NCI-H1092 (cell line): ENCODE results near the gene KIAA0825.

Source experiments
- DNase-seq: peaks from one replicate; lab custom pipeline; 2025; lab: John Stamatoyannopoulos, UW

KIAA0825 gene, protein sequence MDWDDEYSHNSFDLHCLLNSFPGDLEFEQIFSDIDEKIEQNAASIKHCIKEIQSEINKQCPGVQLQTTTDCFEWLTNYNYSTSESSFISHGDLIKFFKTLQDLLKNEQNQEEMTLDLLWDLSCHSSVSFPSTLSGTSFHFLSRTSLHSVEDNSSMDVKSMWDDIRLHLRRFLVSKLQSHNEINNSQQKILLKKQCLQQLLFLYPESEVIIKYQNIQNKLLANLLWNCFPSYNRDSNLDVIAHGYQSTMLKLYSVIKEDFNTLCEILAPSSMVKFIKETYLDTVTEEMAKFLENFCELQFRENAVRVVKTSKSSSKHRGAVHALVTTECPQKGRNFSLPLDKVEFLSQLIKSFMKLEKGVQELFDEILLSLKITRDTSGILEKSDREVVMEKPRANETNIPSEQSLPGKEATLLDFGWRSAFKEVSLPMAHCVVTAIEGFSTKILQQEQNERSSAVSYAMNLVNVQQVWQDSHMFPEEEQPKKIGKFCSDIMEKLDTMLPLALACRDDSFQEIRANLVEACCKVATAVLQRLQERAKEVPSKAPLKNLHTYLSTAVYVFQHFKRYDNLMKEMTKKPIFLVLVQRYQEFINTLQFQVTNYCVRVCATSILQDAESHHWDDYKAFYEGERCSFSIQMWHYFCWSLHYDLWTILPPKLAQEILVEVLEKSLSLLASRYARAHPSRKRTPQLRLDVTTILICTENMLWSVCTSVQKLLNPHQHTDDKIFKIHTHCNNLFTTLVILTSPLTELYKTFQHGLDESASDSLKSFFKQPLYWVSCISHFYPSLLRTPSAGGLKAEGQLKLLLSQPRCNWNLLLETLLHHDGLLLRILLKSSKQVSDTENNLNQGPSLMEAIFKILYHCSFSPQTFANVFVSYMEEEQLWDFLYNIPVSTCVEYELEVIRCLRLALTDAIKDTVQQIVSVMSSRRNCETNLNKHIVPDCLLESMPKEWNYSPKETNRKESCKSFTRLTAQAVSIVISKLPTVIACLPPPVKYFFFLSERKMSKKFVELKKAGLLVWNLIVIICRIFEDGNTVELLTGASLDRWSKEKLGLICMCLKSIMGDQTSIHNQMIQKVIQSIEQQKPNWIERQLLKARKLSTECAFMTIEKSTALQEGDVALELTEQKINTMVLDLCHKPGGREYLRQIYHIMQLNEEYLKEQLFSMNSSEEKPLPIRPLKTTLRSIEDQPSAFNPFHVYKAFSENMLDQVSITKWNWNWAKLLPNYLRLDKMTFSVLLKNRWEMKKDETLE (N-terminal part only)

DNA sequence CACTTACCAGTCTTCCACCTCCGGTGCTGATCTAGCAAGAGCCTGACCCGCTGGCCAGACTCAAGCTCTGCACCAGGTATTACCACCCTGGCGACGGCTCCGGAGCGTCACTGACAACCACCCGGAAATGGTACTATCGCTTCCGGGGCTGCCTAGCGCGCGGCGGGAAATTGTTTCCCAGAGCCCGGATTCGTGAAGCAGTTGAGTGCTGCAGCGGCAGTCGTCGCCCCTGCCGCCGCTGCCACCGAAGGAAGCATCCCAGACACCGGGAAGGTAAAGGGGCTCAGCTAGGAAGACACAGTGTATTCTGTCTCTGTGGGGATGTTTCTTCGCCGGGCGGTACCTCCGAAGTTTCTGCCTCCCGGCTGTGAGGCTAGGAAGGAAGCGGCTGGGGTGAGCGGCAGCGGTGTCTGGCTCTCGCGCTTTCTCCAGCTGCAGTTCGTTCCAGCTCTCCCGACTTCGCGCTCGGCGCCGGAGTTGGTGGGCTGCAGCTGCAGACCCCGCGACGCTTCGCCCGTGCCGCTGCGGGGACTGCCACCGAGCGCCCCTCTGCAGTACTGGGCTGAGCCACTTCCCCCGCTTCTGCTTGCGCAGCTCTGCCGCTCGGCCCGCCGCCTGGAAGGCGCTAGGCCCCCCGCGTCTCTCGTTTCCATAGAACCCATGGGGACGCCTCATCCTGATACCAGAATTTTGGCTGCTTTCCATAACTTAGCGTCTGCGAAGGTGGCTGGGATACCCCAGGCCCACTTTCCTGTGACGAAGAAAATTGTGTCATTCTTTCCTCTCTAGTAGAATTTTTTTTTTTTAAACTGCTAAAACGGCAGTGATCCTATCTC, at the start of gene KIAA0825, which contains the start of gene SLF1:
Gene KIAA0825 (minus strand): TSS at position 112 of the 836 bp plus-strand sequence. CDS start 81,478 bp downstream, outside the sequence.
Gene SLF1 (plus strand): TSS at position 177 of the 836 bp plus-strand sequence. CDS start 10,142 bp downstream, outside the sequence.
- DNase-seq, result peak; percentile 75

DNA sequence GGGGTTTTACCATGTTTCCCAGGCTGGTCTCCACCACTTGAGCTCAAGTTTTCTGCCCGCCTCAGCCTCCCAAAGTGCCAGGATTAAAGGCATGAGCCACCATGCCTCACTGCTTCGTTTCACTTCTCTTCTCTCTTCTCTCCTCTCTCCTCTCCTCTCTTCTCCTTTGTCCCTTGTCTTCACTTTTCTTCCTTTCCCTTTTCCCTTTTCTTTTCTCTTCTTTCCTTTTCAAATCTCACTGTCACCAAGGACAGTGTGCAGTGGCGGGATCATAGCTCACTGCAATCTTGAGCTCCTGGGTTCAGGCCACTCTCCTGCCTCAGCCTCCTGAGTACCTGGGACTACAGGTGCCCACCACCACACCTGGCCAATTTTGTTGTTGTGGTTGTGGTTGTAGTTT, 49.5 kb upstream of the KIAA0825 start:
- DNase-seq, result no peak

DNA sequence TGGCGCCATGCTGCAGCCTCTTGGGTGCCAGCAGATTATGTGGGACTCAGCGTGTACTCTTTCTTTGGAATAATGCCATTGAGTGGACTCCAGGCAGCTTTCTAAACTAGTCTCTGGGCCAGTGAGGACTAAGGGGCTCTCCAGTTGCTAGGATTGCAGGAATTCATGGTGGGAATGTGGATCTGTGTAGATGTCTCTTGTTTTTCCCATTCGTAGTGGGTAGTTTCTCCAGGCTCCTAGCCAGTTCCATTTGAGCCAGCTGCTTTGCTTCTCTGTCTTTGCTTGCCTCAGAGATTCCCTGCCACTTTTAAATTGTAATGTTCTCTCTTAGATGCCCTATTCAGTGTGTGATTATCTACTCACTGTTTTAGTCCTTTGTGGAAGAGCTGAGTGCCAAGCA, 42.7 kb upstream of the KIAA0825 start:
- DNase-seq, result no peak

DNA sequence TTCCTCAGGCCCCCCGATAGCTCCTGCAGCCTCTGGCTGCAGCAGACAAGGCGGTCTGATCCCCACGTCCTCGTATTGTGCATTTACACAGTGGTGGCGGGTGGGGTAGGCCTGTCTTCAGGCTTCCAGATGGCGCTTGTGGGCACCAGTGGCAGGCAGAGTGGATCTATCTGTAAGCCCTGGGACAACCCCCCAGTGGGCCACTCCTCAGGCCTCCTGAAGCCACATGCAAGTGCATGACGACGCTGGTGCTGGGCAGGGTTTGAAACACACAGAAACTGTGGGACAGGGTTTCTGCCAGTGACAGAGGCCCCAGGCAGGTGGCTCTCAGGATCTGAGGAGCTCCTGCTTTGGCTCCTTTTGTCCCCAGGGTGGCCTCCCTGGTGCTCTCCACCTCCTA, 42.1 kb upstream of the KIAA0825 start:
- DNase-seq, result no peak

DNA sequence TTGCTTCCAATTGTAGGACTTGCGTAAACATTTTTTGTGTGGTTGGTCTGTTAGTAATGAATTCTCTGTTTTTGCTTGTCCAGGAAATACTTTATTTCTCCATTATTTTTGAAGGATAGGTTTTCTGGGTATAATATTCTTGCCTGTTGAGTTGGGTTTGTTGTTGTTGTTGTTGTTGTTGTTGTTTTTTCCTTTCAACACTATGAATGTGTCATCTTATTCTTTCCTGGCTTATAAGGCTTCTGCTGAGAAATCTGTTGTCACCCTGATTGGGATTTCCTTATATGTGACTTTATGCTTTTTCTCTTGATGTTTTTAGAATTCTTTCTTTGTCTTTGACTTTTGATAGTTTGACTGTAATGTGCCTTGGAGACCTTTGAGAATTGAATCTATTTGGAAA, 39.9 kb upstream of the KIAA0825 start:
- DNase-seq, result no peak

DNA sequence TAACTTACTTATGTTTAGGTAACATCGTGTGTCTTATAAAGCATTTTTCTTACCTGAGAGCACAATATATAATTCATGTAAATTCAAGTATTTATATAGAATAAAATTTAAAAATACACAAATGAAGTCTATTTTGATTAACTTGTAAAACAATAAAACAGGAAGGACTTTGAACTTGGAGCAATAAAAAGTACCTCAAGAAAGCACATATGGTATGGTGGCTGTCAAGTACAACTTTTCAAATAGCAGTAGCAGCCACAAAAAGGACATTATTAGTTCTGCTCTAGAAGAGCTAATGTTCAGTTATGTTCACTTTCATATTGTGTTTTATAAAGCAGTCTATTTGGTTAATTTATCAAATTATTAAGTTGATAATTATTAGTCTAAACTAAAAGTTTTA, 31.5 kb upstream of the KIAA0825 start:
- no peak for DNase-seq

DNA sequence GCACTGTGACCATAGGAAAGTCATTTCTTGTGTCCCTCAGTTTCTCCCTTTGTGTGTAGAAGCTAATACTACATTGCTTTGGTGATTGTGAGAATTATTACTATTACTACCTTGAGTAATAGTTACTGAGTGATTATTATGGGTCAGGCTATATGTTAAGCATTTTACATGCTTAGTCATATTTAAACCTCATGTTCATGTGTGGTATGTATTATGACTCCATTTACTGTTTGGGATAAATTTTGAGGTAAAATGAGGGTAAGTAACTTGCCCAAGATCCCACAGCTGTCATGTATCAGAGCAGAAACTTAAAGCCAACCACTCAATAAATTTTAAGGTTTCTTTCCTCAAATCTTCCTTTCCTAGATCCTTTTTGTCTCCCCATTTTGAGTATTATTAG, 28.4 kb upstream of the KIAA0825 start:
- DNase-seq, result no peak

DNA sequence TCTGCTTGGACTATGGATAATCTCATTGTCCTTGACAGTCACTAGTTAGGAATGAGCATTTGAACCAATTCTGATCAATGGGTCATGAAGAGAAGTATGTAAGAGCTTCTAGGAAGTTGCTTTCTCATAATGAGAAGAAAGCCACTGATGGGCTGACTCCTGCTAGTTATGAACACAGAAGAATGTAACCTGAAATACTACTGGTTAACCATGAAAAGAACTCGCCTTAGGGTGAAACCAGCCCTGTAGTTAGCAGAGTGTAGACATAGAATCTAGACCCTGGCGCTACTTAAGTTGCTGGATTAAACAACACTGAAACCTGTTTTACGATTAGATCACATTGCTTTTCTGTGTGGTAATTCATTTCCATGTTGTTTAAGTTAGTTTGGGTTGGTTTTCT, 26.6 kb upstream of the KIAA0825 start:
- DNase-seq, result no peak

DNA sequence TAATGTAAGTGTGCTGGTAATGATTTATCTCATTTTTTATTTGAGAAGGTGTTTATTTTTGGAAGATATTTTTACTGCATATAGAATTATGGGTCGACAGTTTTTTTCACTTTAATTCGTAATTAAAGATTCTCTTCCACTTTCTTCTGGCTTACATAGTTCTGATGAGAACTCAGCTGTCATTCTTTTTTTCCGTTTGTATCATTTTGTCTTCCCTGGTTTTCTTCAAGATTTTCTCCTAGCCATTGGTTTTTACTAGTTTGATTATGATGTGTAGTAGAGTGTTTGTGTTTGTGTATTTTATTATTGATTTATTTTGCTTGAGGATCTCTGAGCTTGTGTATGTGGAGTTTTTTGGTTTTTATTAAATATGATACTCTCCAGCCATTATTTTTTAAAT, 21.8 kb upstream of the KIAA0825 start:
- no peak for DNase-seq

DNA sequence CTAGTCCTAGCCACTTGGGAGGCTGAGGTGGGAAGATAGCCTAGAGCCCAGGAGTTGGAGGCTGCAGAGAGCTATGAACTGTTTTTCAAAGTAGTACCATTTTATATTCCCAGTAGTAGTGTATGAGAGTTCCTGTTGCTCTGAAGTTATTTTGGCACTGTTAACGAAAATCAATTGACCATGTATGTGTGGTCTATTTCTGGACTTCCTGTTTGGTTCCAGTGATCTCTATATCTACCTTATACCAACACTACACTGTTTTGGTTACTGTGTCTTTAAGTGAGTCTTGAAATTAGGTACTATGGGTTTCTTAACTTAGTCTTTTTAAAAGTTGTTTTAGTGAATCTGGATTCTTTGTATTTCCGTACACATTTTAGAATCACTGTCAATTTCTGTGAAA, 13.6 kb upstream of the KIAA0825 start:
- DNase-seq, result no peak

DNA sequence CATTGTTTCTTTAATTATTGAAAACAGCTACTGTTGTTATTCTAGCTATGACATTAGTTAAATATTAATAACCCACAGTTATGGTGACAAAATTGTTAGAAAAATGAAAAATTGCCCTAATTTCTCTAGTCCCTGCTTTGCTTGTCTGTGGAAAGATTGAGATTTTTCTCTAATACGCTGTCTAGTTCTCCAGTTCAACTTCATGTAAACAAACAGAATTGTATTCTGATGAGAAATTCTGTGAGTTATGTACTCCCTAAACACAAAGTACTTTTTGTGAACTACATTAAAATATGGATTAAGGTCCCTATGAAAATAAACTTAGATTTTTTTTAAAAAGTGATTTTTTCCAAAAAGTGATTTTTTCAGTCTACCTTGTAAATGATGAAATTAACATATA, 8.8 kb upstream of the KIAA0825 start:
- no peak for DNase-seq

DNA sequence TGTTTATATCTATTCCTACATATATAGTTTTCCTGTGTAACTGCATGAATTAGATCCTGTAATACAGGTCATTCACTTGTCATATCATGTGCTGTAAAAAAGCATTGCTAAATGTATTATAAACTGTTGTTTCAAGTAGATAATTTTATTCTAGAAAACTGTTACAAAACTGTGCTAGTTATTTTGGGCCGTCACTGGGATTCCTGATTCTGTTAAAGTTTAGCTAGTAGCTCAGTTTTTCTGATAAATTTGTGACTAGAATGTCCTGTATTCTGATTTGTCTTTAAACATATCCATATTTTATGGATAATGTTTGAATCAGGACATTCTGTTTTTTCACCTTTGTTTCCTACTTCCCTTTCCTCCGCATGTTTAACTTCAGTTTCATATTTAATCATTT, 5.5 kb upstream of the KIAA0825 start:
- DNase-seq, result no peak

DNA sequence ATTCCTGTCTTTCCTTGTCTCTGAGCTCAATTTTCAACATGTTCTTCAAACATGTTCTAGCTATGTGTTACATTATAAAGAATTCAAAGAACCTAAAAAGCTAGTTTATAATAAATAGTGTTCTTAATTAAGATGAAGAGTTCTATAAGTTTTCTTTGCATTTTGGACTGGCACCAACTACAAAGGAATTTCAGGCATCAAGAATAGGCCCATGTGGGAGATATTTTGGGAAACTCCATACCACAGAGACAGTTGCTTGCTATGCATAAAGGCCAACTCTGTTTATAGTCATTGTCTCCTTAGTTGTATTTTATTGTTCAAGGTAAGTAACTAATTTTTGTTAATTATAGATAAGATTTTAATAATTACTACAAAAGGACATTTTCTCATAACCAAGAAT, 4.6 kb upstream of the KIAA0825 start:
- DNase-seq, result no peak

DNA sequence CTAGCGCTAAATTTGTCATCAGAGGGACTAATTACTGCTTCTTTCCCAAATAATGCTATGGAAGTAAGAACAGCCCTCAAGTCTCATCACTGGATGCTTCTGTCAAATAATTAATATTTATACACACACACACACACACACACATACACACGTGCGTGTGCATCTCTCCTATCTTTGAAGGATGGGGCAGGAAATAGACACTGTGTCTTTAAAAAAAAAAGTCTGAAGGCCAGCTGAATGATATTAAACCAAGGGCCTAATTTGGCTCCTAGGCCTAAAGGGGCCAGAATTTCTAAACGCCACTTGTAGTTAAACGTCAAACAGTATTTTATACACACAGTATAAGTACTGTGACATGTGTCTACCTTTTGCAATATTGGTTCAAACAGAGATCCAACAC, 3.4 kb upstream of the KIAA0825 start:
- no peak for DNase-seq

DNA sequence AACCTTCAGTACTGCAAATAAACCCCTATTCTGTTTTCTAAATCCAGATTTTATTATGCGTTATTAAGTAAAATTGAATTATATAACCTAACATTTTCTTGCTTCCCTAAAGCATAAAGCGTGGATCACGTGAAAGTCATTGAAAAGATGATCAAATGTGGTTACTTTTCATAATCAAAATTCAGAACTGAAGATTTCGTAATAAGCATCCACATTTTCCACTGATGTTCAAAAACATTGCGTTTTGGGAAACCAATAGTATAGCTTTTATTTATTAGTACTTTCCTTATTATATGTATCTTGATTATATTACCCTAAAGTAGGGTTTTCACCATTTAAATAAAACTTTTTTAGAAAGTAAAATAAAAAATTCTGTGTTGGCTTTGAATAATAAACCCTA, 1.9 kb upstream of the KIAA0825 start:
- DNase-seq, result no peak

DNA sequence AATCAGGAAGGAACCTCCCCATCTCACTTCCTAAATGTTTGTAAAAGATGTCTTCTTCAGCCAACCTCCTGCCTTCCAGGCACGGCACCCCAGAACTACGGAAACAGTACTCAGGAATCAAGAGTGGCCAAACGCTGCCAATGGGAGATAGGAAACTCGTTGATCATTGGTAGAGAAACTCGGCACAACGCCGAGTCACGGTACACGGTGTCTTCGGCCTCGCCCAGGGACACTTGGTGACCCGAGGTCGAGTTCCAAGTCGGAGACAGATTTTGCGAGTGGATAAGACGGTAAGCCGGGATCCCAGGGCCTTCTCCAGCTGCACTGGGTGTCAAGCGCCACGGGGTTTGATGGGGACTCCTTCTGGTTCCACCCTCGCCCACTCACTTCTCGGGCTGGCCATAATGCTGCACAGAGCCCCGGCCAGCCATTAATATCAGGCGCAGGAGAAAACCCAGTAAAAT, 343 bp downstream of the KIAA0825 start:
- DNase-seq, result peak; percentile 0

DNA sequence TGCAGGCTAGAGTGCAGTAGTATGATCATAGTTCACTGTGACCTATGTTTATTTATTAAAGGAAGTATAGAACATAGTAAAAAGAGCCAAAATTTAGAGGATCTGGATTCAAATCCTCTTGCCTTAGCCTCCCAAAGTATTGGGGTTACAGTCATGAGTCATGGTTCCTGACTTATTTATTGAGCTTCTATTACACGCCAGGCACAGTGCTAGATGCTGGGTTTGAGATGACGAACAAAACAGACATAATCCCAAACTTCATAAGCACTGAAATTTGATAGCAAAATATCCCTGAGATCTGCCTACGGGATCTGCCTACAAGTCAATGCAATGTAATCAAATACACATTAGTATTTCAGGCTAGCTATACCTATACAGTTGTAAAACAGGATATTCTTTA, 2.5 kb downstream of the KIAA0825 start:
- DNase-seq, result no peak

DNA sequence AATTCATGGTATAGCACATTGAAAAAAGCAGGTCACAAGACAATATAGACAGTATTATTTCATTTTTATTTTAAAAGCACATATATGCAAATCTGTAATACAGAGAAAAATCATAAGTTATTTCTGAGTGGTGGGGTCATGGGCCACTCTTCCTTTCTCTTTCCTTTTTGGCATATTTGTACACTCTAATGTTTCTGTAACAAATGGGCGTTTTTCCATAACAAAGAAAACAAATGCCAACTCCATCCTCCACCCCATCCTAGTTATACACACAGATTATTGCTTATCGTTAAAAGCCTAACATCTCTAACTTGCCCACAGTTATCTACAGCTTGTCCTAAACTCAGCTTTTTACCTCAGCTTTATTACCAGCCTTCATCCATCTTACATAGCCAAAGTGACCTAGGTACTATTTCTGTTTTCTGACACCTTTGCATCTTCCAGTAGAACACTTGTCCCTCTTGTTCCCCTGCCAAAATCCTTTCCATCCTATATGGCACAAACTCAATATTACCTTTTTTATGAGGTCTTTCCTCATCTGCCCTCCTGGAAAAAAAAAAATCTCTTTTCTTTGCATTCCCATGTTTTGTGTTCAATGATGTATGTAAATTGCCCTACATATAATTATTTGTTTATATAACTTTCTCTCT, 4.1 kb downstream of the KIAA0825 start:
- DNase-seq, result no peak

DNA sequence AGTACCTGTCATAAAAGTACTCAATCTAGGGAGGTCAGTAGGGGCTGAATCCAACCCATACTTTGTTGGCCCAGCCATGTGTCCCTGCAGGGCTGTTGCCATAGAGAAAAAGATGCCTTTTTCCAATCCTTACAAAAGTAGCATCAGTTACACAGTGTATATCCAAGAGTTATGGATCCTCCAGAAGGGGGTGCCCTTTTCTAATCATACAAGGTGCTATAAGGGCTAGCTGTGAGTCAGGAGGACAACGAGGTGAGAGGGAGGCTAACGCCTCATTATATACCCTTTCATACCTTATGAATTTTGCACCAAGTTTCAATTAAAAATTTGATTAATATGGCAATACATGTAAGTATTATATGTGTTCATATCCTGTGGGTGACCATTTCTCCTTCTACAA, 4.8 kb downstream of the KIAA0825 start:
- no peak for DNase-seq

DNA sequence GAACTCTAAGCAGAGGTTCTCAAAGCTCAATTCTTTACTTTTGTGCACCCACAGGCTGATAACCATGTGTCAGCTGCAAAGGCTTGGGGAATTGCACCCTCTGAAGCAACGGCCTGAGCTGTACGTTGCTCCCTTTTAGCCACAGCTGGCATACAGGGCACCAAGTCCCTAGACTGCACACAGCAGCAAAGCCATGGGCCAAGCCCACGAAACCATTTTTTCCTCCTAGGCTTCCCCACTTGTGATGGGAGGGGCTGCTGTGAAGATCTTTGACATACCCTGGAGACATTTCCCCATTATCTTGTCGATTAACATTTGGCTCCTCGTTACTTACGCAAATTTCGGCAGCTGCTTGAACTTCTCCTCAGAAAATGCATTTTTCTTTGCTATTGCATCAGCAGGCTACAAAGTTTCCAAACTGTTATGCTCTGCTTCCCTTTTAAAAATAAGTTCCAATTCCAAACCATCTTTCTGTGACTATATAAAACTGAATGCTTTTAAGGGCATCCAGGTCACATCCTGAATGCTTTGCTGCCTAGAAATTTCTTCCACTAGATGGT, 23.0 kb downstream of the KIAA0825 start:
- no peak for DNase-seq
